Dermis blood vessel endothelial cell (primary cell): Measurements from ENCODE around the gene ZEB2. TPM values are rescaled to one million over a fixed set of nuclear protein-coding genes. Genes with fewer than 3 reads are reported as not detected.

ENCODE experiments used
- DNase-seq: peaks from one replicate; pipeline ENCODE4 v3.0.0; 2010
- total RNA-seq: library from RNA; depleted of rRNA; stranded (reverse); fragments of >200 nt; gene quantifications from 2 replicates; pipeline ENCODE4 v1.2.3, GENCODE V29; 2014

Gene ZEB2
- total RNA-seq: 5.3 and 8.4 TPM in 2 replicates

DNA sequence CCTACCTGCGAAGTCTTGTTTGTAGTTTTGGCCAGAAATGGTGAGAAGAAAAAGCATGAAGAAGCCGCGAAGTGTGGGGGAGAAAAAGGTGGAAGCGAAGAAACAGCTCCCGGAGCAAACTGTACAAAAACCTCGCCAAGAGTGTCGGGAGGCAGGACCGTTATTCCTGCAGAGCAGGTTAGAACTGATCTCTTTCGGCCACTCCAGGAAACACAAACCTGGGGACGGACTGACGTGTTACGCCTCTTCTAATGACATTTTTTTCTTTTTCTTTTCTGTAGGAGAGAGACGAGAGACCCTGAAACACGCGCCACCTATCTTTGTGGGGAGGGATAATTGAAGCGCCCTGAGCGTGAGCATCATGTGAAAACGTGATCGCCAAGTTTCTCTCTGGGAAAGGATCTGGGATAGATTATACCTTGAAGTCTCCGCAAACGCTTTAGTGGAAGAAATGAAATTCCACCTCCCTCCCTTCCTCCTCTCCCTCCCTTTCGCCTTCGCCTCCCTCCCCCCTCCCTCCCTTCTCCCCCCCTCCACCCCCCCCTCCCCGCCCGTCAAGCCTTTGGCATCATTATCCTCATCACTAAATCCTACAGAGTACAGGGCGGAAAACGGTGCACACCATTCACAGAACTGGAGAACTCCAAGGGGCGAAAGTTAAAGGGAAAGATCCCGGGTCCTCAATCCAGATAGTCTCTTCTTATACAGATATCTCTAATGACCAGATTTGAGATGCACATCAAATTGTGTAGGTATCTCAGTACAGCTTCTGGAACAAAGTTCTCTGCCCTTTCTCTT is at the start of gene ZEB2:
TSS of gene ZEB2 (minus strand) at position 186 of the 798 bp plus-strand sequence. CDS start 2,769 bp downstream, outside the sequence.
- peak; percentile 80 for DNase-seq

- no peak for DNase-seq
Observed at GRCh38 chr2:144567745-144568144, 47.8 kb upstream of the ZEB2 start.

GRCh38 chr2:144566448-144566847 is 46.5 kb upstream of the ZEB2 start:
- no peak for DNase-seq

GRCh38 chr2:144560251-144560650 is 40.3 kb upstream of the ZEB2 start:
- DNase-seq: no peak

DNA sequence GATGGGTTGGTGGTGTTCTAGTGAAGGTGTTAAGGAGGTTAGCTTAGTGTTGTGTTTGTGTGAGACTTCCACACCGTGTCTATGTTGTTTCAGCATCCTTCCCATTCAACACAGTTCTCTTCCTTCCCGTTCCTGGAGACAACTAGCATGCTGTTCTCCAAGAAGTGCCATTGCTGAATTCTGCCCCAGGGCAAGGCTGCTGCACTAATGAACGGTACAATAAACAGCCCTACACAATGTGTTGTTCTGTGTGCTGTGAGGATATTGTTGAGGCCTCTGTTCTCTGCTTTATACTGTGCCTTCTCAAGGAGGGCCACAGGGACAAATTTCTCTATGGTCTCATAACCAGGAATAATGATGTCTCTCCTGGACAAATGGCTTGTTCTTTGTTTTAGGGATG is 39.8 kb upstream of the ZEB2 start:
- no peak for DNase-seq

DNA sequence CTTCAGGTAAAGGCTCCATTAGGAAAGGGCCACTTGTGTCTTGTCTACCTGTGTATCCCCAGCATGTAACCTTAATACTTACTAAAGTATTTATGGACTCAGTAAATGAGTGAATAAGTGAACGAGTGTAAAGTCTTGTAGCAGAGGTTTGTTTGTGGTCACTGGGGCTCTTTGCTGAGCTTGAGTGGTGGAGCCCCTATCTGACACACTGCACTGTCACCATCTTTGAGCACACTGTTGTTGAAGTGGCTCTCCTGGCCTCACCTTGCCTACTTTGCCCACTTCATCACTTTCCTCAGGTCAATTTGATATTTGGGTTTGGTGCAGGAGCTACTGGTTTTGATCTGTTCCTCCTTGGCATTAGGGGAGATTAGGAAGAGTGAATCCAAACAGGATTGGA is 39.3 kb upstream of the ZEB2 start:
- DNase-seq: no peak

DNA sequence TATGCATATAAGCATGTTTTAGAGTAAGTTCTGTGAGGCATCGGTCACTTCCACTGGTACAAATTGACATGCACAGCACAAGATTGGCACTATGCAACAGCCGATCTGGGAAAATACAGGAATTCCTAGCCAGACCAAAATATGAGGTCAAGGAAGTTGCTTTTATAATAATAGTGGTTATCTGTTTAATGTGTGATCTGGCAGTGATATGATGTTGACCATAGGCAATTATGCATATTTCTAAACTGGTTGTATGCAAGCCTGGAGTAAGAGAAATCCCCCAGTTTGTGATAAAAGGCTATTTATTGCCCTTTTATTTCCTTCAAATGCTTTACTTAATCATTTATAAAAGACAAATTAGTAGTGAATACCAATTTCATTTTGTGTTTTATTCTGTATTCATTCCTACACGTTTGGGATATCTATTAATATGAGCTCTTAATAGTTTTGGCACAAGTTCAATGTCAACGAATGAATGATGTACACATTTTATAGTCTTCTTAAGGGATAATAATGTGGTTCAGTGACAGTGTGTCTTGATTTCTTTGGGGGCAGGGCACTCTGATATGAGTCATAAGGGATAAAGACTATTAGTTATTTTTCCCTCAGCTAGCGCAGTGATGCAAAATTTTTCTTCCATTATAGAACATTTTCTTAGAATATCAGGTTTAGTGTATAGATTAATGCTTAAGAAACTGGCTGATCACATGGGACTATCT is 34.7 kb upstream of the ZEB2 start:
- no peak for DNase-seq

DNA sequence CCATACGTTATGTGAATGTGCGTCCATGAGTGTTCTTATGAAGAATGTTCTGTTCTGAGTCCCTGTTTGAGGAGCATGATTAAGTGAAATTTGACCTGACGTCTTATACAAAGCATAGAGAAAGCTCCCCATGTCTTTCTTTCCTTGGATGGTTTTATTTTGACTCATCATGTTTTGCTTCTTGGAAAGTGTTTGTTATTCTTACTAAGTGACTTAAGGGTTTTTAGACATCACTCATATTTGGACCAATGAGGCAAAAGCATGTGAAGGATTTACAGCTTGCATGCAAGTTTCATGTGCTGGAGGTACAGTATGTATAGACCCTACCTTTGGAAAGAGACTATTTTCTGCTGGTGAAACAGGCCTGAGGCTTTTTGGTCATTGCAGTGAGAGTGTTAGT is 33.5 kb upstream of the ZEB2 start:
- peak; percentile 25 for DNase-seq

DNA sequence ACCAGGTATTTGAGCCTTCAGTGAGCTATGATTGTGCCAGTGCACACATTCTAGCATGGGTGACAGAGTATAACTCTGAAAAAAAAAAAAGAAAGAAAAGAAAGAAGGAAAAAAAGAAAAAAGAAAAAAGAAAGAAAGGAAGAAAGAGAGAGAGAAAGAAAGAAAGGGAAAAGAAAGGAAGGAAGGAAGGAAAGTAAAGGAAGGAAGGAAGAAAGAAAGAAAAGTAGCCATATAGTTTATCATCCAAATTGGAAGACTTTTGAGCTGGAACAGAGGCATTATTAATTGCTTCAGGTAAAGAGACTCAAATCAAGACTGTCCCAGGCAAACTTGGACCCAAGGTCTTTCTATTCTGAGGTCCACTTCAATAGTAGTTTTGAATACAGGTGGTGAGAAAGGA is 32.9 kb upstream of the ZEB2 start:
- no peak for DNase-seq

- no peak for DNase-seq
Observed at GRCh38 chr2:144550911-144551310, 31.0 kb upstream of the ZEB2 start.

- DNase-seq: no peak
Observed at GRCh38 chr2:144550084-144550483, 30.2 kb upstream of the ZEB2 start.

GRCh38 chr2:144548532-144549191 is 28.7 kb upstream of the ZEB2 start:
- no peak for DNase-seq

DNA sequence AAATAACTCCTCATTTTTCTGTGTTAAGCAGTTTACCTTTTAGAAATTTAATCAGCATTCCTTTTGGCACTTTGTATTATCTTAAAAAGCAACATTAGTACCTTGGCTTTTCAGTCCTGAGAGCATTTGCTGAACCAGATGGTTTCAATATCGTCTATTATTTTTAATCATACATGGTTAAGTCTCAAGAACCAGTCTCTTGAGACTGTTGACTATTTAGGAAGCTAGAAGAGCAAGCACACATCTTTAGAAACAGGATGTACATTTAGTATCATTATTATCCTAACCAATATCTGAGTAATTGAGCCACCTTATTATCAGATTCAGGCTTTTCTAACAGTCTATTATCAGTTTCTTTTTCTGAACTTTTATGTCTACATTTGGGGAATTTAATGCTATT is 28.2 kb upstream of the ZEB2 start:
- DNase-seq: no peak

DNA sequence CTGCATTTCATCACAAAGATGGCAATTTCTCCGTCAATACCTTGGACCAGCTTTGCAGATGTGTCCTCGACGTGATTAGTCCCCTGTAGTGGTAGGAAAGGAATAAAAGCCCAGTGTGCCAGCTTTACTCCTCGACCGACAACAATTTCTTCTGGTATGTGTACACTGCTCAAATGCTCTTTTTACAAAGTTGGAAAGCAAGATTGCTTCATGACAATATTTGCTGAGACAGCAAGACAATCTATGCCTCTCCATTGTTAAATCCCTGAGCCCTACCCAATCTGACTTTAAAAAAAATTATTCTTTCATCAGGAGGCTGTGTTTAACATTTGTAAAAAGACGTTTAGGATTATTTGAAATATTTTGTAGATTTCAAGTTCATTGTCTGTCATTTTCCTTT is 27.6 kb upstream of the ZEB2 start:
- no peak for DNase-seq

- DNase-seq: peak; percentile 53
Observed at GRCh38 chr2:144546933-144547332, 27.0 kb upstream of the ZEB2 start.

GRCh38 chr2:144545787-144546186 is 25.9 kb upstream of the ZEB2 start:
- DNase-seq: no peak

GRCh38 chr2:144544053-144544452 is 24.1 kb upstream of the ZEB2 start:
- DNase-seq: no peak

GRCh38 chr2:144541396-144541795 is 21.5 kb upstream of the ZEB2 start:
- DNase-seq: no peak

DNA sequence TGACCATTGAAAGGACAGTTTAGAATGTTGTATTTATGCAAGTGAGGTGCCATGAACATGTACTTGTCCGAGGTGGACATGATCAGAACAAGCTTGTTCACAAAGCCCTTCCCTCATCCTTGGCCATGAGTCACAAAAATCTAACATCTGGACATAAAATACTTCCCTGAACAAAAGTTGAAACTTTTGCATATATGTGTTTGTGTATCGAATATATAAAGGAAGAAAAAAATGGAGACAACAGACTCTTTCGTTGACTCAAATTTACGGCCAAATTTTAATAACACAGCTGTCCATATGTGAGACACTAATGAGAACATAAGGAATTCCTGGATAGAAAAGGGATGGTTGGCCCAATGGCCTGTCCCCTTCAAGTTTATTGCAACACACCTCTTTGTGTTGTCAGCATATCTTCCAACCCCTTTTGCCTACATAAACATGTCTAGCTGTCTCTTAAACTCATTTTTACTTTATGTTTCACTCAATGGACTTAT is 19.4 kb upstream of the ZEB2 start:
- no peak for DNase-seq

GRCh38 chr2:144535300-144535699 is 15.4 kb upstream of the ZEB2 start:
- DNase-seq: no peak

GRCh38 chr2:144533221-144533620 is 13.3 kb upstream of the ZEB2 start:
- no peak for DNase-seq

- no peak for DNase-seq
Observed at GRCh38 chr2:144530596-144530995, 10.7 kb upstream of the ZEB2 start.

GRCh38 chr2:144529841-144530240 is 9.9 kb upstream of the ZEB2 start:
- no peak for DNase-seq

DNA sequence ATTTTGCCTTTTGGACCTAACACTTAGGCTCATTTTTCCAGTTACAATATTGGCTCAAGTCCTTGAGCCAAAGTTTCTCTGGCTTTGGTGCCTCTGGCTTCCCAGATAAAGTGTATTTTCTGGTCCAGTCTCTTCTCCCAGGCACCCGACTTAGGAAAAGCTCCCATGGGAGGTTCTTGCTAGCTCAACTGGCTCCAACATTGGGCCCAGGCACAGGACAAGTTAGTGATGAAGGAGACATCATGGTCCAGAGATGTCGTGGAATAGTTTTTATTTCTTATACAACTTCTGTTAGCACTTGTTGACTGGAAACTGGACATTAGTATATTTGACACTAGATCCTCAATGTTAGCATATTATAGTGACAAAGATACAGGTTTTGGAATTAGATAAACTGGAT is 8.2 kb upstream of the ZEB2 start:
- no peak for DNase-seq
